Measurements from ENCODE around the gene PAPOLB. TPM values are rescaled to one million over a fixed set of nuclear protein-coding genes. Genes with fewer than 3 reads are reported as not detected.

PAPOLB gene
- total RNA-seq, 1 donor from 2014 or later: 0.07 TPM

- no peak overlapping the region for H3K4me3 Mint-ChIP-seq
Observed at GRCh38 chr7:4817178-4817901, 44.5 kb downstream of the PAPOLB start.

GRCh38 chr7:4816419-4817080, 45.3 kb downstream of the PAPOLB start:
- H3K9me3 Mint-ChIP-seq: no peaks in the 10 kb centered on the region
- POLR2A ChIA-PET: no interaction called here
- H3K4me3 Mint-ChIP-seq: no peak overlapping the region
- no peak for TF ChIP-seq CTCF (IDR thresholded peaks at IDR 0.05)
- no peaks in the 10 kb centered on the region for H3K36me3 Mint-ChIP-seq (ENCODE audit: low read depth)
- DNase-seq (no peak), ATAC-seq (ENCODE audit: low read depth) (no peak)
- intact Hi-C loops (cut with micrococcal nuclease): no loop called here
- CTCF ChIA-PET: no interaction called here
- H3K27me3 Mint-ChIP-seq: peaks cover 24% of the 10 kb centered on the region
- no peak overlapping the region for H3K27ac Mint-ChIP-seq
- no peaks in the 10 kb centered on the region for H3K4me1 Mint-ChIP-seq

More at GRCh38 chr7:4817178-4817901, 44.5 kb downstream of the PAPOLB start:
- Mint-ChIP-seq H3K9me3 (no peaks in the 10 kb centered on the region), H3K36me3 (ENCODE audit: low read depth) (no peaks in the 10 kb centered on the region), H3K27me3 (peaks cover 28% of the 10 kb centered on the region), H3K4me1 (no peaks in the 10 kb centered on the region), H3K27ac (no peak overlapping the region)
- intact Hi-C loops (cut with micrococcal nuclease): no loop called here
- TF ChIP-seq CTCF (IDR thresholded peaks at IDR 0.05): no peak
- DNase-seq (no peak), ATAC-seq (ENCODE audit: low read depth) (no peak)
- ChIA-PET CTCF (no interaction called here), POLR2A (no interaction called here)

- ChIA-PET POLR2A (interaction anchor here (0.8 kb wide), 1 partner anchor 41 kb away, joined by 3 read pairs; the partner anchor contains the start of gene AP5Z1), CTCF (no interaction called here)
- Mint-ChIP-seq H3K9me3 (no peaks in the 10 kb centered on the region), H3K4me3 (no peak overlapping the region), H3K36me3 (ENCODE audit: low read depth) (no peaks in the 10 kb centered on the region), H3K27ac (no peak overlapping the region), H3K4me1 (no peaks in the 10 kb centered on the region), H3K27me3 (peaks cover 21% of the 10 kb centered on the region)
- intact Hi-C loops (cut with micrococcal nuclease): no loop called here
- ATAC-seq (ENCODE audit: low read depth) (no peak), DNase-seq (no peak)
- no peak for TF ChIP-seq CTCF (IDR thresholded peaks at IDR 0.05)
Observed at GRCh38 chr7:4815609-4816418, 46.0 kb downstream of the PAPOLB start.

GRCh38 chr7:4815121-4815520, 46.7 kb downstream of the PAPOLB start:
- Mint-ChIP-seq H3K27me3 (peaks cover 24% of the 10 kb centered on the region), H3K4me3 (no peak overlapping the region), H3K36me3 (ENCODE audit: low read depth) (no peaks in the 10 kb centered on the region), H3K4me1 (peaks cover 4% of the 10 kb centered on the region), H3K9me3 (no peaks in the 10 kb centered on the region), H3K27ac (no peak overlapping the region)
- DNase-seq (no peak), ATAC-seq (ENCODE audit: low read depth) (no peak)
- intact Hi-C loops (cut with micrococcal nuclease): no loop called here
- no peak for TF ChIP-seq CTCF (IDR thresholded peaks at IDR 0.05)
- ChIA-PET POLR2A (interaction anchor here (0.8 kb wide), 1 partner anchor 40 kb away, joined by 3 read pairs; the partner anchor contains the start of gene AP5Z1), CTCF (interaction anchor here (0.7 kb wide), 1 partner anchor 23 kb away, joined by 3 read pairs; no protein-coding TSS in a partner anchor)

Data from activated B cell treated with CpG ODN at 0.5 μM for 24 hours (primary cell).